Tibial nerve (tissue), 4 donors: ENCODE results near the gene SPRR2F. TPM values are rescaled to one million over a fixed set of nuclear protein-coding genes. Genes with fewer than 3 reads are reported as not detected.

Experiments used
- DNase-seq, 2 donors: peaks; one replicate each; pipeline ENCODE4 v3.0.0-alpha.2; 2019; ENCODE audit warnings: low spot score in 2 of 2
- H3K27ac ChIP-seq, 4 donors: fragments of 200-600 bp; sonication (generic) in 3 of 4; one replicate each; pipeline ENCODE4 v1.5.1; 2017 to 2019; ENCODE audit warnings: mild to moderate bottlenecking in 1 of 4
- H3K27me3 ChIP-seq, 2 donors: fragments of 200-600 bp; sonication (generic) in 1 of 2; one replicate each; pipeline versions ENCODE4 v1.5.1 to v1.6.0; 2017 to 2019
- H3K36me3 ChIP-seq, 3 donors: fragments of 200-600 bp; sonication (generic); one replicate each; pipeline ENCODE4 v1.5.1; 2018 to 2019
- H3K4me1 ChIP-seq, 4 donors: fragments of 200-600 bp; sonication (generic) in 3 of 4; one replicate each; pipeline ENCODE4 v1.5.1; 2017 to 2019
- H3K4me3 ChIP-seq, 4 donors: fragments of 200-600 bp; sonication (generic) in 3 of 4; one replicate each; pipeline ENCODE4 v1.5.1; 2017 to 2019; ENCODE audit warnings: mild to moderate bottlenecking in 1 of 4, moderate library complexity in 1 of 4
- H3K9me3 ChIP-seq, 4 donors: fragments of 200-600 bp; sonication (generic) in 3 of 4; one replicate each; pipeline ENCODE4 v1.5.1; 2017 to 2019
- EP300 ChIP-seq, 2 donors: sonication (generic); formaldehyde crosslinking; IDR thresholded peaks; one replicate each; pipeline ENCODE4 v1.6.1; 2017; ENCODE audit warnings: antibody characterized with exemption in 2 of 2, mild to moderate bottlenecking in 1 of 2
- POLR2A ChIP-seq, 2 donors: fragments of 450-650 bp; IDR thresholded peaks; one replicate each; pipeline ENCODE4 v1.6.1; 2017; ENCODE audit warnings: antibody characterized with exemption in 2 of 2, mild to moderate bottlenecking in 2 of 2, moderate library complexity in 2 of 2
- WGBS, 2 donors: methylation state at CpG; one replicate each; pipeline ENCODE4 v1.1.5; 2018; 5-methylcytosine and 5-hydroxymethylcytosine counted together
- small RNA-seq: library from RNA; depleted of rRNA; stranded (forward); fragments of <200 nt; gene quantifications from one replicate; pipeline ENCODE3, GENCODE V24; 2016
- total RNA-seq, 4 donors: library from RNA; depleted of rRNA; stranded (reverse); fragments of >200 nt; gene quantifications; one replicate each; pipeline ENCODE4 v1.1.0, GENCODE V29; 2016
- TF ChIP-seq, protein P1 (sequence below), 5 experiments: fragments of 200-600 bp in 3 of 5; fragments of 450-650 bp in 2 of 5; sonication (generic) in 3 of 5; IDR thresholded peaks; one replicate each; pipeline ENCODE4 v1.5.1; 2016 to 2019; ENCODE audit warnings: antibody characterized with exemption in 5 of 5, mild to moderate bottlenecking in 3 of 5, moderate library complexity in 2 of 5

SPRR2F gene
- total RNA-seq, 4 donors from 2014 or later, result not detected

DNA sequence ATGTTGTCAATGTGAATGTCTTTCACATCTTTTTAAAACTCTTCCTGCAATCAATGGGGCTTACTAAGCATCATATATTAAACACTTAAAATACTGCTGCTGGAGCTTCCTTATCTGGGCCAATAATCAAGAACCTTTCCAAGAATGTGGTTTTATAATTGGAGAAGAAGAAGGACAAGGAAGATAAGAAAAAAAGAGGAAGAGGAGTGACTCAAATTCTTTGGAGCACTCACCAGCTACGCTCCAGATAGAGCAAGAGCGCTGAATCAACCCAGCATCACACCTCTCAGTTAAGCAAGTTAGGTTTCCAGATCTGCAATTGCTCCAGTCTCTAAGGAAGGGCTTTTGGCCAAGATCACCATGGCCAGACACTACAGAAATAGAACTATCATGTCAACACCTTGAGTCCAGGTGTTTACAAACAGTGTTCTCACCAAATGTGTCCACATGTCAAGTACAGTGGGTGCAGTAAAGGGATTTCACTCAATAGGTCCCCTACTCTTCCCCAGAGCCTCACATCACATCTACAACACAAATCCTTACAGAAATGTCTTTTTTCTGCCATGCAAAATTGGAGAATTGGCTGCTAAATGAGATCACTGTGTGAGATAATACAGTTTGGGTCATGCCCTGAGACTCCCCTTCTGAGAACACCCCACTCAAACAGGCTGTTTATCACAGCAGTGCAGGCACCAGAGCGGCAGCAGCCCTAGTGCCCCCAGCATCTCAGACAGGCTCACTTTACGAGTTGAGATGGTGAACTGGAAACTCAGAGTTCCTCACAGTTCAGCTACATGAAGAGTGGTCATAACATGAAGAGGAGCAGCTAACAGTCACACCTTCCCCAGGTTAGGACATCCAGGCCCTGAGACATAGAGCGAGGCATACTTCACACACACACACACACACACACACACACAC, 40.2 kb downstream of the SPRR2F start:
- Histone ChIP-seq H3K4me1 (no peaks in the 10 kb centered on the region), H3K27ac (no peak overlapping the region), H3K27me3 (no peaks in the 10 kb centered on the region), H3K4me3 (no peak overlapping the region), H3K9me3 (no peaks in the 10 kb centered on the region), H3K36me3 (no peaks in the 10 kb centered on the region)
- 73 to 75% methylated on average over 5 of the region's 5 CpGs for WGBS, 2 donors
- no peak for DNase-seq
- TF ChIP-seq POLR2A (IDR thresholded peaks at IDR 0.05) (no peak), EP300 (IDR thresholded peaks at IDR 0.05) (no peak)
- TF ChIP-seq, protein P1, sequence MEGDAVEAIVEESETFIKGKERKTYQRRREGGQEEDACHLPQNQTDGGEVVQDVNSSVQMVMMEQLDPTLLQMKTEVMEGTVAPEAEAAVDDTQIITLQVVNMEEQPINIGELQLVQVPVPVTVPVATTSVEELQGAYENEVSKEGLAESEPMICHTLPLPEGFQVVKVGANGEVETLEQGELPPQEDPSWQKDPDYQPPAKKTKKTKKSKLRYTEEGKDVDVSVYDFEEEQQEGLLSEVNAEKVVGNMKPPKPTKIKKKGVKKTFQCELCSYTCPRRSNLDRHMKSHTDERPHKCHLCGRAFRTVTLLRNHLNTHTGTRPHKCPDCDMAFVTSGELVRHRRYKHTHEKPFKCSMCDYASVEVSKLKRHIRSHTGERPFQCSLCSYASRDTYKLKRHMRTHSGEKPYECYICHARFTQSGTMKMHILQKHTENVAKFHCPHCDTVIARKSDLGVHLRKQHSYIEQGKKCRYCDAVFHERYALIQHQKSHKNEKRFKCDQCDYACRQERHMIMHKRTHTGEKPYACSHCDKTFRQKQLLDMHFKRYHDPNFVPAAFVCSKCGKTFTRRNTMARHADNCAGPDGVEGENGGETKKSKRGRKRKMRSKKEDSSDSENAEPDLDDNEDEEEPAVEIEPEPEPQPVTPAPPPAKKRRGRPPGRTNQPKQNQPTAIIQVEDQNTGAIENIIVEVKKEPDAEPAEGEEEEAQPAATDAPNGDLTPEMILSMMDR (IDR thresholded peaks at IDR 0.05), result no peak

DNA sequence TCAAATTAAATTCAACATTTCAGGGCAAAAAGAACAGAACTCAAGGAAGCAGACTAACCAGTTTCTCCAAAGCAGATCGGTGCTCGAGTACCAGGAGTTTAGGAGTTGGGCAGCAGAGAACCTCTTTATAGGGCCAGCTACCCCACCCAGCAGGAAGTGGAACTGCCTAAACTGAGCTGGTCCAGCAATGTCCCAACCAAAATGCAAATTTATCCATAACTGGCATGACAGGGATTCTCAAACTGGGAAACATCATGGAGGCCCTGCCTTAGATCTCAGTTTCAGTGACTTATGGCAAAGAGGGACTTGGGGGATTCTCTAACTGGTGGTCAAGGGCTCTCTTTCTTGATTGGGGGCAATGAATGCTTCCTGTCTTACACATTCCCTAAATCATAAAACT, 41.8 kb downstream of the SPRR2F start, which contains the start of gene SPRR2B:
TSS of gene SPRR2B (minus strand) at position 101 of the 400 bp plus-strand sequence. CDS start 772 bp downstream, outside the sequence.
- no peaks in the 10 kb centered on the region for H3K4me1 ChIP-seq

DNA sequence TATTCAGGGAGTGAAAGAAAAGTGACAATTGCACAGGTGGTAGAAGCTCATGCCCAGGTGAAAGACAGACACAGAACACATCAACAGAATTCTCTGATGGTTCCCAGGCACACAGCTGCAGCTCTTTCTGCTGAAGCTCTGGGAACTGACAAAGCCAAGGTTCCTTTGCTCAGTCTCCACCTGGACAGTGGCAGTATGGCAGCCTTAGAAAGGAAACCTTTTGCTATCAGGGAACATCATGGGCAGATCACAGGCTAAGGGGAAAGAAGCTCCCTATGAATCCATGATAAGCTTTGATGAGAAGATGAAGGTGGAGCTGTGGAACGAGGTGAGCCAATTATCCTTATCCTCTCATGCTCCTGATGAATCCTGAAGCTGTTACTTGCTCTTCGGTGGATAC, 43.1 kb downstream of the SPRR2F start:
- no peak overlapping the region for H3K27ac ChIP-seq
- no peak for TF ChIP-seq EP300 (IDR thresholded peaks at IDR 0.05)
- TF ChIP-seq, protein P1 (IDR thresholded peaks at IDR 0.05), result no peak
- TF ChIP-seq POLR2A (IDR thresholded peaks at IDR 0.05), result no peak
- H3K4me3 ChIP-seq, result no peak overlapping the region
- no peaks in the 10 kb centered on the region for H3K9me3 ChIP-seq
- no peaks in the 10 kb centered on the region for H3K27me3 ChIP-seq
- no peaks in the 10 kb centered on the region for H3K36me3 ChIP-seq
- 70 to 76% methylated on average over 2 of the region's 2 CpGs for WGBS, 2 donors
- no peaks in the 10 kb centered on the region for H3K4me1 ChIP-seq
- DNase-seq, result no peak

More for the DNA sequence above, 41.8 kb downstream of the SPRR2F start, which contains the start of gene SPRR2B:
- Histone ChIP-seq H3K9me3 (no peaks in the 10 kb centered on the region), H3K27me3 (no peaks in the 10 kb centered on the region), H3K36me3 (no peaks in the 10 kb centered on the region), H3K27ac (no peak within 1 kb of the TSS), H3K4me3 (no peak within 1 kb of the TSS)
- no peak for DNase-seq
- WGBS, 2 donors, result 85 to 89% methylated on average over 2 of the region's 2 CpGs
- TF ChIP-seq, protein P1 (IDR thresholded peaks at IDR 0.05), result no peak
- TF ChIP-seq EP300 (IDR thresholded peaks at IDR 0.05) (no peak), POLR2A (IDR thresholded peaks at IDR 0.05) (no peak)

Small RNA genes within 50 kb of the gene (small RNA-seq; reads per million reads assigned to genes)
- gene SPRR2C, result not detected

Other genes starting within 250 kb of the SPRR2F start
- not detected for gene SMCP, start 235.2 kb downstream of the SPRR2F start, total RNA-seq
- not detected for gene IVL, start 205.0 kb downstream of the SPRR2F start, total RNA-seq
- gene SPRR5, start 166.3 kb downstream of the SPRR2F start, total RNA-seq, result not detected
- not detected for gene SPRR4, start 142.9 kb downstream of the SPRR2F start, total RNA-seq
- gene SPRR1A, start 129.4 kb downstream of the SPRR2F start, total RNA-seq, result not detected
- gene SPRR3, start 111.8 kb downstream of the SPRR2F start, total RNA-seq, result not detected
- gene SPRR1B, start 82.3 kb downstream of the SPRR2F start, total RNA-seq, result not detected
- gene SPRR2D, start 72.4 kb downstream of the SPRR2F start, total RNA-seq, result not detected
- not detected for gene SPRR2A, start 56.0 kb downstream of the SPRR2F start, total RNA-seq
- not detected for gene SPRR2B, start 41.9 kb downstream of the SPRR2F start, total RNA-seq
- not detected for gene SPRR2E, start 19.0 kb downstream of the SPRR2F start, total RNA-seq
- not detected for gene SPRR2G, start 37.4 kb upstream of the SPRR2F start, total RNA-seq
- not detected for gene LELP1, start 89.9 kb upstream of the SPRR2F start, total RNA-seq
- gene PRR9, start 104.1 kb upstream of the SPRR2F start, total RNA-seq, result not detected
- gene LORICRIN, start 146.2 kb upstream of the SPRR2F start, total RNA-seq, result under 1 TPM in 1 of 4 donors, not detected in 3; 0.44 TPM
- not detected for gene PGLYRP3, start 199.4 kb upstream of the SPRR2F start, total RNA-seq
- gene PGLYRP4, start 235.3 kb upstream of the SPRR2F start, total RNA-seq, result not detected
- gene S100A9, start 244.3 kb upstream of the SPRR2F start, total RNA-seq, result 100 to 1,000 TPM in 2 of 4 donors, 10 to 100 TPM in 2; 58.8 to 793 (median 88.3) TPM